Amniotic epithelial cell (primary cell): ENCODE measurements around the gene SLIT3.
A peak's percentile ranks its signal among the peaks of the same experiment; 100 is the strongest.

ENCODE experiments used
- DNase-seq: peaks from one replicate; pipeline ENCODE4 v3.0.0-alpha.2; 2010; ENCODE audit warnings: low read depth

The SLIT3 gene

DNA sequence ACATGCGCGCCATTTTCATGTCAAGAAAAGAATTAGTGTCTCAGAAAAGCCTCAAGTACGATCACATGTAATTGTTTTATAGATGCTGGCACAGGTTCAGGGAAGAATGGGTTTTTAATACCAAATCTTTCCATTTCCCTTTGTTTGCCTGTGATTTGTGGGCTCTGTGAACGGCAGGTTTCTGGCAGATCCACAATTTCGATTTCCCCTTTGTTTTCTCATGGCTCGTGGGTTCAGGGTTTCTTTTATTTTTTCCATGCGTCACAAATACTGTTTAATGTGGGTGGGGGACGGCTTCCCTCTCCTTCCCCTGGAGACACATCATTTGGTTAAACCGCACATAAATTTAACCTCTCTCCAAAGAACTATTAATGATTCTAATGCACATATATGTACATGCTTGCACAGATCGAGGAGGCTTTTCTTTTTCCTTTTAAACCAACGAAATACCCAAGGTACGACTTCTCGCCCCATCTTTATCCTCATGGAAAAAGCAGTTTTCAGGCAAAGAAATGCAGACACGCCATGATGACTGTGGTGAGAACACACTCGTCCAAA, 195.9 kb downstream of the SLIT3 start:
- no peak for DNase-seq

- DNase-seq = no peak
Measured at GRCh38 chr5:169103586-169104181, 197.3 kb downstream of the SLIT3 start.

GRCh38 chr5:169101966-169102365, 199.0 kb downstream of the SLIT3 start:
- DNase-seq = no peak

- peak; percentile 76 for DNase-seq
Measured at GRCh38 chr5:169100735-169101075, 200.2 kb downstream of the SLIT3 start.

DNA sequence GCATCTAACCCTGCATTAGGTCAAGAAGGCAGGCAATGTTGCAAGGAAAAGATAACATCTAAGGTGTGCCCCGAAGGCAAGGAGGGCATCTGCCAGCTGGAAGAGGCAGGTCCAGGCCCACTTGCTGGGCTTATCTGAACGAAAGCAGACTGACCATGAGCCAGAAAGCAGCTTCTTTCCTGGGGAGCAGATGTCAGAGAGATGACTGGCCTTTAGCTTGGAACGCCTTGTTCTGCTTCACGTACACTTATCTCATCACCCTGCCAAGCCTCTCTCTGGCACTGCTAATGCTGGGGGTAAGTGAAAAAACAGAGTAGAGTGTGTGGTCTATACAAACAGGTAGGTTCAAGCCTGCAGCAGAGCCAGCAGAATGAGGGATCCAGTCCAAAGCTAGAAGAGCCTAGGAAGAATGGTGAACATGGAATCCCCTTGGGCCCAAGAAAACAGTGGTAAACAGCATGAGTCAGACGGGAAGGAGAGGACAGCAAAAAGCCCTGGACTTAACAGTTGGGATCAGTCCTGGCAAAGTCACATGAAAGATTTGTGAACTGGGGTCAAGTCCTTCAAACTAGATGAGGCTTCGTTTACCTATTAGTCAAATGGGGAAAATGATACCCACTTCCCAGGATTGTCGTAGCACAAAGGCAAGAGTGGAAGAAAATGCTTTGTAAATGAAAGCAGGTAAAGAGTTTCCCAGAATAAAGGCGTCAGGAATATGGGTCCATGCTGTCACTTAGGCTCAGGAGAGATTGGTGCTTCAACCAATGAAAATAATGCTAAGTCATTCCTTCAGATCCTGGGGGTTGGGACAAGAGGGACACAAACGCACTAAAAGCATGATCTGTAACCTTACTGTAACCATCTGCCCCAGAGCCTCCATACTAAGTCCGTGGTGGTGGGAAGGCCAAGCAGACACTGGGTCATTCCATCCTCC, 200.9 kb downstream of the SLIT3 start:
- DNase-seq = peak; percentile 77

- DNase-seq = no peak
Measured at GRCh38 chr5:169098331-169099121, 202.4 kb downstream of the SLIT3 start.

DNA sequence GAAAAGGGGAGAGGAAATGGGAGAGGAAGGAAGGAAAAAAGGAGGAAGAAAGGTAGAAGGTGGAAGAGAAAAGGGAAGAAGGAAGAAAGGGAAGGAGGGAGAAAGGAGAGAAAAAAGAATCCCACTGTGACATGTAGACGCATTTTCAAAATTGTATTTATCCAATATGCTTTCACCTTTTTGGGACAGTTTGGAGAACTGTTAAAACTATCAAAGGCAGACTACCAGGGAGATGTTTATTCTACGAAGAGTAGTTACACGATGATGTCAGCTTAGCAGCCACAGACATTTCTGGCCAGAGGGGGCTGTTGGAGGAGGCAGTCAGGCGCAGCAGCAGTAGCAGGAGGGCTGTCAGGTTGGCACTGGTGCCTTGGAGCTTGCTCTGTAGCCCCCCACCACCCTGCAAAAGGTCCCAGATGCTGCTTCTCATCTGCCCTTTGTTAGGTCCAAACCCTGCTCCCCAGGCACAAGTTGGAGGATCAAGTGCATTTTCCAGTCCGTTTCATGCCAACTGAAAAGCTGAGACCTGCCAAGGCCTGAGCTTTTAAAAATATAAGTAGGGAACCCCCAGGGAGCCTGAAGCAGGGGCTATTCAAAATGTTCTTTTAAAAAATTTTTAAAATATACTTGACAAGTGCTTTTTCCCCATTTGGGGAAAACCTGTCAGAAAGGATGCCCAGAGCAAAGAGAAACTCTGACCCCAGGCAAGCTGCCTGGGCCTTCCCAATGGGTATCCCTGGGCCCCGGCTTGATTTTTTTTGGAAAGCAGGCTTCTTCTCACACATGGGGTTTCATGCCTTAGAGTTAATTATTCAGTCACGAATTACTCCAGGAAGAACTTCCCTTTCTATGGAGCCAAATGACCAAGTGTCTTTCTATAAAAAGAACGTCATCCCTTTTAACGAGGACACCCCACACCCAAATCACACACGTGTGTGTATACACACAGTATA, 203.3 kb downstream of the SLIT3 start:
- peak; percentile 39 for DNase-seq

GRCh38 chr5:169095976-169096375, 205.0 kb downstream of the SLIT3 start:
- DNase-seq = no peak

- DNase-seq = no peak
Measured at GRCh38 chr5:169095410-169095960, 205.5 kb downstream of the SLIT3 start.

- peak; percentile 81 for DNase-seq
Measured at GRCh38 chr5:169094586-169095409, 206.1 kb downstream of the SLIT3 start.

DNA sequence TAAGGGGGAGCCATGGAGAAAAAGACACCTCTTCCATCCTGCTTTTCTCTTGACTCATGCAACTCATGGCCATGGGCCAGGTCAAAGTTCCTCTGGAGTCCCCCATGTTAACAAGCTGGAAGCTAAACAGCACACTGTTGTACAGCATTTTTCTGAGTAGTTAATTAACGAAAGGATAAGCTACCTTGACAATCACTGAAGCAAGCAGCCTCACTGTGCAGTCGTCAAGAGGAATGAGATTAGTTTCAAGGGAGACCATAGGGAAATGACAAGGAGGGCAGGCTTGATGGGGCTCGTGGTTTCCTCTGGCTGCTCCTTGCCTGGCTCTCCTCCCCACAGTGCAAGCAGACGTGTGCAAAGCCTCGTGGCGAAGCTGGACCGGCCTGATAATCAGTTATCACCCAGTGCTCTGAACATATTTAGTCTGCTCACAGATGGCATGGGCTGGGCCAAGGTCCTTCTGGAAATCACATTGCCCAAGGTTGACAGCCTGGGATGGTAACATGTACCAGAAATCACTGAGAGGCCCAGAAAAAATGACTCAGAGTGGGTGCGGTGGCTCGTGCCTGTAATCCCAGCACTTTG, 209.5 kb downstream of the SLIT3 start:
- no peak for DNase-seq

DNA sequence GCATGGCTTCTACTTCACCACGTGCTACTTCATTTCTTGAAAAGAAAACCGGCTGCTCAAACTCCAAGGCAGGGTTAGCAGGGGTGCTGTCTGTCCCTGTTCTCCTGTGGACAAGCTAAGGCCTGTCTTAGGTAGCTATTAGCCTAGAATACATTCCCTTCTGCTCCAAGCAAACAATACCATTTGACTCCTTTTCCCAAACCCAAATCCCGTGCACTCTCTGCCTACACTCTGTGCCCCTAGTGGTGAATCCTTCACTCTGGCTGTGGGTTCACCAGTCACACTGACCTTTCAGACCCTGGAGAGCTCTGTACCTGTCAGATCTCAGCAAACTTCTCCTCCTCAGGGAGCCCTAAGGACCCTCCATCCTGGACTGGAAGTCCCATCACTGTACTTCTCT, 211.6 kb downstream of the SLIT3 start:
- DNase-seq = no peak

DNA sequence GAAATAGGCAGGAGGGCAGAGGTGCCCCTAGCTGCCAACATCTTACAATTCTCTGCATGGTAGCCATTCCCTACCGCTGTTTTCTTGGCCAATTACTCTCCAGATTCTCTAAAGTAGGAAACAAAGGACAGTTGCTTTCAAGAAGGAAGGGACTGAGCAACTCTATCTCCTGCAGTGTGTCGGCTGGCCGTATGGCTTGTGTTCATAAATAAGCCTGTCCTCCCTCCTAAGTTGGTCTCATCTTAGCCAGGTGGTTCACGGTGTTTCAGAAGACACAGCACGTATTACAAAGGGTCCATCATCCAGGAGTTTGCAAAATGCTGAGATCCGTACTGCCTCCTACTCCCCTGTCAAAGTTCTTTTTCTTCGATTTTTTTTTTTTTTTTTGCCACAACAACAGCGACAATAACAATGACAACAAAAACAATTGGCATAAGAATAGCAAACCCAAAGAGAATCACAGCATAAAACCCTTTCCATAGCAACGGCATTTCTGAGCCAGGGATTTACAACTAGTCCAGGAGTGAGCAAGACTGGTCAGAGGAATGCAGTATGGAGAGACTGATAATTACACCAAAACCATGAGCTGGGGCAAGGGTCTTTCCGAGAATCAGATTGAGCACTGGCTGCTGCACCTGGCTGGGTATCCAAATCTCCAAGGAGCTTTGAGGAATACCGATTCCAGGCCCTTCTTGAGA, 212.8 kb downstream of the SLIT3 start:
- no peak for DNase-seq

DNA sequence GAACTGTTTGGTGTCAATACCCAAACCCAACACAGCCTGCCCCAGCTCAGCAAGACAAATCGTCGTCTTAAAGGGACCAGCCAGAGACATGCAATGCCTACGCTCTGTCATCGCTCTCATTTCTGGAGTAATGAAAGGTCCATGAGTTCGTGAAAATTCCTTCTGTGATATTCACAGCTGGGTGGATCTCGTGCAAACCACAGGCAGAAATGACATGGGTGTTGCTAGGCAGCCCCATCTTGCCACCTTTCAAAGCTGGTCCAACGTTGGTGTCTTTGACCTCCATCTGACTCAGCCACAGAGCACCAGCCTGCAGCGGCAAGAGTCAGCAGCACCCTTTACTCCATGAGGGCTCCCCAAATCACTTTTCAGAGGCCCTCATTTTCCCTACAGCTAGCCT, 215.3 kb downstream of the SLIT3 start:
- DNase-seq = no peak

- DNase-seq = no peak
Measured at GRCh38 chr5:169085212-169085611, 215.7 kb downstream of the SLIT3 start.

DNA sequence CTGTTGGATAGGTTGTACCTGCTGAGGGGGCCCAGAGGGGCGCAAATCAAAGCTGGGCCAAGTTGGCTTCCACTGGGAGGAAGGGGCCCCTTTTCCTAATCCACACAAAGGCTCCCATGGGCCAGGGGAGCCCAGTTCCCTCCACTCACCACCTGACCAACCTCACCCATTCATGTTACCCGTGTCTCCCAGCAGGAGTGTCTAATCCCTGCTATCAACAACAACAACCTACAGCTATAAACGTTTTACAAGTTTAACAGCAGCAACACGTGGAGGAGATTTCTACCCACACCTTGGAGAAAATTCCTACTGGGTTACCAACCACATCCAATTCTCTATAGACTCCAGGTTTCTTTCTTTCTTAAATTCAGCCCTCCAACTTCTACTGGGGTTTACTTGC, 216.2 kb downstream of the SLIT3 start:
- DNase-seq = no peak

GRCh38 chr5:169083394-169084018, 217.4 kb downstream of the SLIT3 start:
- no peak for DNase-seq

- DNase-seq = no peak
Measured at GRCh38 chr5:169081000-169081724, 219.8 kb downstream of the SLIT3 start.
